ENCODE results near the gene THBS3.
"Not testable (repeated sequence)": the region's sequence is repeated elsewhere in the genome, so short reads cannot be mapped to it uniquely, and the experiment has no call there.

The THBS3 gene

DNA sequence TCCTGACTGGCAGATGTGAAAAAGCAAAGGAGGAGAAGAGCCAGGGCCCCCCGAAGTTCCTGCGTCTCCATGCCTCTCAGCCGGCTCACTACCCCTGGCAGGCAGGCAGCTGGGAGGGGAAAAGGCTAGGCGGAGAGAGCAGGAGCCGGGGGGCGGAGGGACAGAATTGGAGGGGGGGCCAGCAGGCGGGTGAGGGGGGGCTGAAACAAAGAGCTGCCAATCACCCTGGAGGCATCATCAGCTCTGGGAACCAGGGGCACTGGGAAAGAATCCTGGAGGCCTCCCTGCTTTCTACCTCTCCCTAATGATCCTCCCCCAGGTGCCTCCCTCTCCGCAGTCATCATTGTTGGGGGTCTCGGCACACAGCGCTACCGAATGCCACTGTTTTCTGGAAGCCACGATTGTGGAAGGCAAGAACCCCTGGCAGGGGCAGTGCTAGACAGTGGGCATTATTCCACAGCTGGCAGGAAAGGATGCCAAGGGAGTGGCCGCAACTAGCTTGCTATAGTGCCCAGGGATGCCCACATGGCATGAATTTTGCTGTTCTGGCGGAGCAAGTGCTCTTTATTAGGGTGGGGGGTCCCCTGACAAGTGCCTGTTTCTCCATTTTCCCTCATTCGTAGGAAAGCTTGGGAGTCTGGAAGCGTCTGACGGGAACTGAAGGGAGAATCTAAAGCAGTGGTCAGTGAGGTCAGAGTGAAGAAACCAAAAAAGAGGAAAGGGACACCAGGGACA is at the start of gene THBS3:
Gene THBS3 (minus strand): TSS at position 92 of the 735 bp plus-strand sequence. CDS start 21 bp downstream, at position 71.
- DNase-seq = no peak

- no peak for DNase-seq
Measured at GRCh38 chr1:155256058-155256852, 48.6 kb upstream of the THBS3 start.

DNA sequence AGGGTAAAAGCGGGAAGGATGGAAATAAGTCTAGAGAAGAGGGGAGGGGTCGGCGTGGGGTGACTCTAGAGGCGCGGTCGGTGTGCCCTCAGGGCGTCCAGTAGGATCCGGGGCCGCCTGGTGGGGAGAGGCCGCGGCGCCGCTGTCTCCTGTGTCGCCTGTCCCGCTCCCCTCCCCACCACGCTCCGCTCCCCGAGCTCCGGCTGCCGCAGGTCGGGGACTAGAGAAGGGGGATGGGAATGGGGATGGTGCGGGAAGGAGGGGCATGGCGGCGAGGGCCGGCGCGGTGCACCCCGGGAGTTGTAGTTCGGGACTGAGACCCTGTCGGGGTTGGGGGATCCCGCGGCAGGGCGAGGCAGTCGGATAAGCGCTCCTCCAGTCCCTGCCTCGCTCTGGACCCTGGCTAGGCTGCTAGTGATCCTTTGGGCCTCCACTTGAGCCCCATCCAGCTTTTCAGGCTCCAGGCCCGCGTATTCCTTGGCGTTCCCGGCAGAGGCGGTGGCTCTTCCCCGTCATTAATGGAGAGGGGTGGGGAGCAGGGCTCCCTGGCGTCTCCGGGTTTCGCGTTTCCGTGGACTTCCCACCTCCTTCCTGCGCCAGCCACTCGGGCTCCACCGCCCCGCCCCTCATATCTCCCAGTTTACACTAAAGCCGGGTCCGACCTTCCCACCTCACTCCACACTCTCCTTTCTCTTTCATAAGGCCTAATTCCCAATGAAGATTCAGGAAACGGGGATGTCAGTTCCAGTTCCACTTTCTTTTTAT is 47.7 kb upstream of the THBS3 start, which contains the start of gene ENTREP3:
Gene ENTREP3 (minus strand): TSS at position 241 of the 765 bp plus-strand sequence. CDS start 606 bp downstream, outside the sequence.
- peak; percentile 76 for DNase-seq

DNA sequence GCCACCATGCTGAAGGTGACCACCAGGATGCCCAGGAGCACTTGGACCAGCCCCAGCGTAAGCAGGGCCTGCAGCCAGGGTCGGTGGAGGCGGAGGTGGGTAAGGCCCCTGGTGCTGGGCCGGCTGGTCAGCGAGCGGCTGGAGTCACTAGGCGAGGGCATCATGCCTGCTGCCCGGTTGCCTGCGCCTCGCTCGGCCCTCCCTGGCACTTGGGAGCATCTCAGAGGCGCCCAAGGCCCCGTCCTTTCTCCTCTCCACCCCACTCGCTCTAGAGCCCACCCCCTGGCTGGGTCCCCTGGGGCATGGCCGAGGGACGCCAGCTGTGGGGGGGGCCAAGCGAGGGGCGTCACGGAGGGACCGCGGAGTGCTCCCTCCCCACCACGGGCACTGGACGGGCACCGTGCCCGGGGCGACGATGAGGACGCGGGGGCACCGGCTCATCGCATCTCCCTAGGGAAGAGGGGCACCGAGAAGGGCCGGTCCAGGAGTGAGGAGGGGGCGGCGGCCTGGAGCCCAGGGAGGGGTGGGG is 47.1 kb upstream of the THBS3 start:
- DNase-seq = no peak

- DNase-seq = no peak
Measured at GRCh38 chr1:155254228-155254713, 46.6 kb upstream of the THBS3 start.

DNA sequence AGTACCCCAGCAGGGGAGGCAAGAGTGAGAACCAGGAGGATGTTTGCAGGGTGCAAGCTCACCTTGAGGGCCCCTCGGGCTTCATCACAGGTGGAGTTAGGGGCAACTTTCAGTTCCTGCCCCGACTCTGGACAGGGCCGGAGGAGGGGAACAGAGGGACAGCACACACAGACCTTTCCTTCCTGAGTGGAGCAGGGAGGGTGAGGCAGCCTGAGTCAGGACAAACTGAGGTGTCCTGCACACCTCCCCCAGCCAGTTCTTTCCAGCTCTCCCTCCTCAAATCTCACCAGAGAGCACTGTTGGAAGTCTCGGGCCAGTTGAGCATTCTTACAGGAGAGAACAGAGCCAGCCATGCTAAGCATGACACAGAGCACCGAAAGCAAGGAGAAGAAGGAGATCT is 46.1 kb upstream of the THBS3 start:
- DNase-seq = no peak

- DNase-seq = no peak
Measured at GRCh38 chr1:155253208-155253607, 45.5 kb upstream of the THBS3 start.

DNA sequence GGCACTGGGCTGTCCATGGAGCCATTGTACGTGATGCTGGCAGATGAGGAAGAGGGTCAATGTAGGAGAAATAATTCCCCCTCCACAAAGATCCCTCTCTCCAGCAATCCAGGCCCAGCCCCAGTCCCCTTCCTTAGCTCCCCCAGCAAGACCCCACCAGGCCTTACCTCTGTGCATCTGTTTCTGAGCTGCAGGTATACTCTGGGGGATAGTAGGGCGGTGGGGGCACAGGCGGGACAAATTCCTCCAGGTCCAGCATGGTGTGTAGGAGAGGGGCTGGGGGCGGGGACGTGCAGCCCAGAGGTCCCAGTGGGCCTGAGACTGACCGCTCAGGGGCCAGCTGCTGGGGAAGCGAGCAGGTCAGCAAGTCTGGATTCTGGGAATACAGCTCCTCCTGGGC is 43.9 kb upstream of the THBS3 start:
- DNase-seq = no peak

GRCh38 chr1:155250633-155251449 is 43.1 kb upstream of the THBS3 start:
- peak; percentile 86 for DNase-seq

DNA sequence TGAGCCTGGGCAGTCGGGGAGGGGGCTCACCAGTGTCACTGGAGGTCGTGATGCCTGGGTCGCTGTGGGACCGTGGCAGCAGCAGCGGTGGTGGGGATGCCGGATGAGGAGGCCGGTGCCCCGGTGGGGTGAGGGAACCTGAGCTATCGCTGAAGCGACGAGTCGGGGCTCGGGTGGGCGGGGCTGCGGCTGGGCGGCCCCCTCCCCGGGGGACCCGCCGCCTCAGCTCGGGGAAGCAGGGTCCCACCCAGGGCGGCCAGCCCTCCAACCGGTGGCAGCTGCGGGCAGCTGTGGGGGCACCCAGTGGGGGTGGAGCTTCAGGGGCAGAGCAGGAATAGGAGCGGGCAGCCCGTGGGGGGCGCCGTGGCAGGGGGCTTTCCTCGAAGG is 42.5 kb upstream of the THBS3 start:
- DNase-seq = no peak

- DNase-seq = no peak
Measured at GRCh38 chr1:155247667-155248553, 40.2 kb upstream of the THBS3 start.

GRCh38 chr1:155246796-155247195 is 39.1 kb upstream of the THBS3 start:
- not testable (repeated sequence) for DNase-seq

DNA sequence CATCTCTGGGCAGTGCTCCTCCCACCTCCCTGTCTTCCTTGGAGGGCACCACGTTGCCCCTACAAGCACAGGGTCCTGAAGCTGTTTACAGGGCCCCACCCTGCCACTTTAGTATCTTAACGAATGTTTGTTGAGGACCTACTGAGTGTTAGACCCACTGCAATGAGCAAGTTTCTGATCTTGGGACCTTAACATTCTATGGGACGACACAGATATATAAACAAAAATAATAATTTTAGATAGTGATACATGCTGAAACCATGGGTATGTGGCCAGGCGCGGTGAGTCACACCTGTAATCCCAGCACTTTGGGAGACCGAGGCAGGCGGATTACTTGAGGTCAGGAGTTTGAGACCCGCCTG is 37.4 kb upstream of the THBS3 start:
- DNase-seq = no peak

DNA sequence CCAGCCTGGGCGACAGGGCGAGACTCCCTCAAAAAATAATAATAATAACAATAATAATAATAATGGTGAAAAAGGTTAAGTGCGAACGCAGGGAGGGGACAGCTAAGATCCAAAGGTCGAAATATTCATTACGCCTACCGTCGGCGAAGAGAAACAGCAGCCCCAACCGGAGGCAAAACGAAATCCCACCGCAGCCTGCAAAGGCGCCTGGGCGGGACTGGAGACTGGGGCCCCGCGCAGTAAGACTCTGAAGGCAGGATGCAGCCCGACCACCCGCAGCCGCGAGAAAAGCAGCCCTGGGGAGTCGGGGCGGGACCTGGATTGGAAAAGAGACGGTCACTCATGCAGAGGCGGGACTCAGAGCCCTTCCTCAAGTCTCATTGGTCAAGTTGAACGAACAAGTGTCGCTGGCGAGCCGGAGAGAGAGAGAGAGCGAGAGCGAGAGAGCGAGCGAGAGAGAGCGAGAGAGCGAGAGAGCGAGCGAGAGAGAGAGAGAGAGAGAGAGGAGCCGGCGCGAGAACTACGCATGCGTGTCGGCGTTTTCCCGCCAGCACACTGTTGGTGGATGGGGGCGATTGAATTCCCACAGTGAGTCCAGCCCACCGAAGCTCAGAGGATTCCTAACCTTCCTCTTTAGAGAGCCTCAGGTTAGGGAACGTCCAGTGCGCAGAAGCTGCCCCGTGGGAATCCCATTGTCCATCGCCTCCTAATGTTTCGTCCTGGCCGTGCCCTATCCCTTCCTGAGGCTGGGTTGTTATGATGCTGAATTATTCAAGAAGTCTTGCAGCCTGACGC is 36.9 kb upstream of the THBS3 start:
- DNase-seq = peak; percentile 99

DNA sequence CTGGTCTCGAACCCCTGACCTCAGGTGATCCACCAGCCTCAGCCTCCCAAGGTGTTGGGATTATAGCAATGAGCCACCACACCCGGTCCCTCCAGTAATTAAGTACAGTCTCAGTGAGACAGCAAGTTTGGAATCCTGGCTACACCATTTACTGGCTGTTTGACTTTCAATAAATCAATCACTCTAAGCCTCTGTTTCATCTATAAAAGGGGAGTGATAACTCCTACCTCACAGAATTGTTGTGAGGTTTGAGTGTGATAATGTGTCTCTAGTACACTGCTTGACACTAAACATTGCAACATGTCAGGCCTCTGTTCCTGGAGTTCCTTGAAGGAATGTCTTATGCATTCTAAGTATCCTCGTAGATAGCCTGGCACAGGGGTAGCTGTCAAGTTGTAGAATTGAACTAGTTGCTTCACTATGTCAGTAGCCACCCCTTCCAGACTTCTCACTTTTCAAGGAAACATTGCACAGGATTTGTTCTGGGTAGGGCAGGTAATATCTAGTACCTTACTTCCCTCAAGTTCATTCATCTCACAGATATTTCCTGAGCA is 35.2 kb upstream of the THBS3 start:
- no peak for DNase-seq

GRCh38 chr1:155241841-155242264 is 34.2 kb upstream of the THBS3 start:
- DNase-seq = no peak

GRCh38 chr1:155241069-155241679 is 33.5 kb upstream of the THBS3 start:
- peak; percentile 83 for DNase-seq

GRCh38 chr1:155236451-155236850 is 28.8 kb upstream of the THBS3 start:
- DNase-seq = no peak

DNA sequence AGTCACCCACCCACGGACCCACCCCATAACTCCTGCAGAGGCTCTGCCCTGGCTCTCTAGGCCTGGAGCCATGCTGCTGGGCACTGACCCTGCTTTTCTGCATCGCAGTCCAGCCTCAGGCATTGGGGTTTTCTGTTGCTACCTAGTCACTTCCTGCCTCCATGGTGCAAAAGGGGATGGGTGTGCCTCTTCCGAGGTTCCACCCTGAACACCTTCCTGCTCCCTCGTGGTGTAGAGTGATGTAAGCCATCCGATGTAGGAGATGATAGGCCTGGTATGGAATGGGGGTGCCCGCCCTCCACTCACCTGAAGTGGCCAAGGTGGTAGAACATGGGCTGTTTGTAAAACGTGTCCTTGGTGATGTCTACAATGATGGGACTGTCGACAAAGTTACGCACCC is 27.7 kb upstream of the THBS3 start:
- not testable (repeated sequence) for DNase-seq
